Mesothelial cell of epicardium (in vitro differentiated cells): ENCODE measurements around the gene CLPTM1L. TPM values are rescaled to one million over a fixed set of nuclear protein-coding genes. Genes with fewer than 3 reads are reported as not detected.
A peak's percentile ranks its signal among the peaks of the same experiment; 100 is the strongest.

Experiments
- DNase-seq, 2 experiments: peaks; one replicate each; pipeline ENCODE4 v3.0.0; 2021; ENCODE audit warnings: low spot score in 2 of 2; ENCODE audit not compliant: unreplicated experiment in 2 of 2
- H3K27ac Mint-ChIP-seq: 2 replicates; pipeline ENCODE4 v1.8.0; 2021; ENCODE audit warnings: mixed read lengths
- H3K27me3 Mint-ChIP-seq: 2 replicates; pipeline ENCODE4 v1.8.0; 2021; ENCODE audit warnings: low read depth, mixed read lengths
- H3K36me3 Mint-ChIP-seq: 2 replicates; pipeline ENCODE4 v1.8.0; 2021; ENCODE audit warnings: mixed read lengths
- H3K4me1 Mint-ChIP-seq: 2 replicates; pipeline ENCODE4 v1.8.0; 2021; ENCODE audit warnings: mixed read lengths
- H3K4me3 Mint-ChIP-seq: 2 replicates; pipeline ENCODE4 v1.8.0; 2021; ENCODE audit warnings: mild to moderate bottlenecking, moderate library complexity, mixed read lengths
- H3K9me3 Mint-ChIP-seq: 2 replicates; pipeline ENCODE4 v1.8.0; 2021; ENCODE audit warnings: mixed read lengths
- total RNA-seq: library from RNA; stranded (reverse); gene quantifications from 3 replicates; pipeline ENCODE4 v1.2.1, GENCODE V29; 2021
- TF ChIP-seq, protein P1 (sequence below): fragments of 200-600 bp; sonication (generic); IDR thresholded peaks from one replicate; pipeline ENCODE4 v1.5.0; 2021; ENCODE audit warnings: antibody characterized with exemption; ENCODE audit not compliant: unreplicated experiment

The CLPTM1L gene
- total RNA-seq, 1 donor from 2014 or later: 83.7 TPM

DNA sequence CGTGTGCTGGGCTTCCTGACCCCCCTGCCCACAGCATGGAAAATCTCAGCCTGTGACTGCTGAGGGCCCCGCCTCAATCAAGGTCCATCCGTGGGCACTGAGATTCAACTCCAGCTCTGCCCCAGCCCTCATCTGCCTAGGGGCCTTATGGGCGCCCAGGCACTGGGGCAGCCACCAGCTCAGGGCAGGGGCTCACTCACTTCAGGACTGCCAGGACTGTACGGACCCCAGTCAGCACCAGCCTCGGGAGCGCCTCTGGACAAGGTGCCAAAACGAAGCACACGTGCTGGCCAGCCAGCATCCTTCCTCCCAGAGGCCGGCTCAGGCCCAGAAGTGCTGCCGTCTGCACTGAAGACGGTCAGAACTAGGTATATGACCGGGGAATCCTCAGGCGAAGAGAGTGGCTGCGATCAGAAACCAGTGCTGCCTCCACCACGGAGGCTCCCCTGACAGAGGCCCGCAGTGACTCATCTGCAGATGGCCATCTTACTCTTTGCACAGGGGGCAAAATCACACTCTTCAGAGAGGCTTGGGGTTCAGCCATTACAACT lies 19.6 kb downstream of the CLPTM1L start:
- Mint-ChIP-seq H3K36me3 (peaks cover 55% of the 10 kb centered on the region), H3K27ac (no peak overlapping the region), H3K4me3 (no peak overlapping the region), H3K9me3 (peaks cover 23% of the 10 kb centered on the region), H3K4me1 (no peaks in the 10 kb centered on the region), H3K27me3 (no peaks in the 10 kb centered on the region)
- DNase-seq: peak in 1 of 2 experiments; percentile 26
- TF ChIP-seq, protein P1, sequence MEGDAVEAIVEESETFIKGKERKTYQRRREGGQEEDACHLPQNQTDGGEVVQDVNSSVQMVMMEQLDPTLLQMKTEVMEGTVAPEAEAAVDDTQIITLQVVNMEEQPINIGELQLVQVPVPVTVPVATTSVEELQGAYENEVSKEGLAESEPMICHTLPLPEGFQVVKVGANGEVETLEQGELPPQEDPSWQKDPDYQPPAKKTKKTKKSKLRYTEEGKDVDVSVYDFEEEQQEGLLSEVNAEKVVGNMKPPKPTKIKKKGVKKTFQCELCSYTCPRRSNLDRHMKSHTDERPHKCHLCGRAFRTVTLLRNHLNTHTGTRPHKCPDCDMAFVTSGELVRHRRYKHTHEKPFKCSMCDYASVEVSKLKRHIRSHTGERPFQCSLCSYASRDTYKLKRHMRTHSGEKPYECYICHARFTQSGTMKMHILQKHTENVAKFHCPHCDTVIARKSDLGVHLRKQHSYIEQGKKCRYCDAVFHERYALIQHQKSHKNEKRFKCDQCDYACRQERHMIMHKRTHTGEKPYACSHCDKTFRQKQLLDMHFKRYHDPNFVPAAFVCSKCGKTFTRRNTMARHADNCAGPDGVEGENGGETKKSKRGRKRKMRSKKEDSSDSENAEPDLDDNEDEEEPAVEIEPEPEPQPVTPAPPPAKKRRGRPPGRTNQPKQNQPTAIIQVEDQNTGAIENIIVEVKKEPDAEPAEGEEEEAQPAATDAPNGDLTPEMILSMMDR: no peak

DNA sequence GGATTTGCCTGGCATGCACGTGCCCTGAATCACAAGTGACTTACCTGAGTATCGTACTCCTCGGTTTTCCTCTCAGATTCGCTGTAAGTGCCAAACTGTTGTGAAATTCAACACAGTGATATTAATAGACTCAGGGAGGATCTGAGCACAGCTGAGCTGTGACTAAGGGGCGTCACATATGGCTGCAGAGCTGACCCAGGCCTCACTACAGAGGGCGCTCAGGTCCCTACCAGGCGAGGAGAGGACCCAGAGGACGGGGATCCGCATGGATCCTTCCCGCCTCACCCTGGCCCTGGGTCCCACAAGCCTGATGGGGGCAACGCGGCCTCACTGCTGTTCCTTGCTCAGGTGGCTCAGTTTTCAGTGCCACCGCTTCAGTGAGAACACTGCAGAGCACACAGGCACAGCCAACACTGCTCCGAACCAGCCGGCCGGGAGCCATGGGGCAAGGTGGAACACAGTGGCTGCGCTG lies 20.1 kb downstream of the CLPTM1L start:
- Mint-ChIP-seq H3K9me3 (peaks cover 23% of the 10 kb centered on the region), H3K27ac (no peak overlapping the region)

DNA sequence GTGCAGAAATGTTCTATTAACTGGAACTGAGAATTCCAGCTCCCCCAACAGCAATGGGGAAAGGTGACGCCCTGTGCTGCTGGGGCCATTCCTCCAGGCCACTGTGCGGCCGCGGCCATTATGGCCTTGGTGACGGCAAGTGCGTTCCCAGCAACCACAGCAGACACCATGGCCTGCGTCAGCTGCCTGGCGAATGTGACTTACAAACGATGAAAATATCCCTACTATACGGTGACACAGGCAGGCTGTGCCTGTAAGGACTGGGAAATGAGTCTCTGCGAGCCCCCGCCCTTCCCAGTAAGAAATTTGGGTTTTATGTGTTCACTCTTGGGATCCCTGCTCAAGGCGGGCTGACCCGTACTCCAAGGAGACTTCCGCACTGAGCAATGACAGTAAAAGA lies 20.6 kb downstream of the CLPTM1L start:
- Mint-ChIP-seq H3K27me3 (no peaks in the 10 kb centered on the region), H3K4me1 (no peaks in the 10 kb centered on the region), H3K36me3 (peaks cover 54% of the 10 kb centered on the region), H3K4me3 (no peak overlapping the region), H3K9me3 (peaks cover 23% of the 10 kb centered on the region), H3K27ac (no peak overlapping the region)
- DNase-seq: no peak
- TF ChIP-seq, protein P1: no peak

More for the DNA sequence above, 20.1 kb downstream of the CLPTM1L start:
- no peaks in the 10 kb centered on the region for H3K27me3 Mint-ChIP-seq
- H3K4me3 Mint-ChIP-seq: no peak overlapping the region
- H3K36me3 Mint-ChIP-seq: peaks cover 54% of the 10 kb centered on the region
- TF ChIP-seq, protein P1: no peak
- H3K4me1 Mint-ChIP-seq: no peaks in the 10 kb centered on the region
- DNase-seq: no peak

DNA sequence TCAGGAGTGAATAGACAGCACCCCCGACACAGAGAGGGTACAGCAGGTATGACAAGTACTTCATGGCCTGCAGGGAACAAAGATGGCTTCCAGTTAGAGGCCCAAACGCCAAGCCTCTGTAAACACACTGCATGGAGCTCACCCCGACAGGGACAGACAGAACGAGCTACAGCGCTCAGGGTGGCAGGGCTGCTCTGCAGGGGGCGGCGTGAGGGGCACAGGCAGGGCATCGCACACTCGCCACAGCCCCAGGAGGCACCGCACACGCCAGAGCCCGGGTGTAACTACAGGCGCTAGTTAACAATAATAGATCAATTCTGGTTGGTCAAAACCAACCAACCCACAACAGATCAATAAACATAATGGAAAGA lies 21.1 kb downstream of the CLPTM1L start:
- no peak for DNase-seq
- TF ChIP-seq, protein P1: no peak
- no peaks in the 10 kb centered on the region for H3K4me1 Mint-ChIP-seq
- peaks cover 21% of the 10 kb centered on the region for H3K9me3 Mint-ChIP-seq
- H3K27me3 Mint-ChIP-seq: no peaks in the 10 kb centered on the region
- H3K4me3 Mint-ChIP-seq: no peak overlapping the region
- no peak overlapping the region for H3K27ac Mint-ChIP-seq
- H3K36me3 Mint-ChIP-seq: peaks cover 51% of the 10 kb centered on the region

DNA sequence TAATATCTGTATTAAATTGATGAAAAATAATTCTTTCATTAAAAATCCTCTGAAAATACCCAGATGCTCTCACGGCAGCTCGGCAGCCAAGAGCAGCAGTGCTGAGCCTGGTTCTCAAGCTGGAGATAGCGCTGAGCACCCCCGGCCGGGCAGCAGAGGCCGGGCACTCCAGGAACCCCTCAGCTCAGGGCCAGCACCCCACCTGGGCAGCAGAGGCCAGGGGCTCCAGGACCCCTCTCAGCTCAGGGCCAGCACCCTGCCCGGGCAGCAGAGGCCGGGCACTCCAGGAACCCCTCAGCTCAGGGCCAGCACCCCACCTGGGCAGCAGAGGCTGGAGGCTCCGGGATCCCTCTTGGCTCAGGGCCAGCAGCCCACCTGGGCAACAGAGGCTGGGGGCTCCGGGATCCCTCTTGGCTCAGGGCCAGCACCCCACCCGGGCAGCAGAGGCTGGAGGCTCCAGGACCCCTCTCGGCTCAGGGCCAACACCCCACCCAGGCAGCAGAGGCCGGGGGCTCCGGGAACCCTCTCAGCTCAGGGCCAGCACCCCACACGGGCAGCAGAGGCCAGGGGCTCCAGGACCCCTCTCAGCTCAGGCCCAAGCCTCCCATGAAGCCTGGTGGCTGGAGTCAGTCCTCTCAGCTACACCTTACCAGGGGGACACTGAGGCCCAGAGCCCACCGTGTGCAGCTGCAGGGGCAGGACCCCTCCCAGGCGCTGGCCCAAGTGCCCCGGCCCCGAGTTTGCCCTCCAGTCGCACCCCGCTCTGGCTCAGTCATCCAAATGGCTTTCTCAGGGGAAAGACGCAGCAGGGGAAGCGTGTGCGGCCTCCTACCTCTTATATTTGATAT lies 21.7 kb downstream of the CLPTM1L start:
- no peaks in the 10 kb centered on the region for H3K27me3 Mint-ChIP-seq
- no peak for DNase-seq
- TF ChIP-seq, protein P1: no peak
- no peak overlapping the region for H3K27ac Mint-ChIP-seq
- no peaks in the 10 kb centered on the region for H3K4me1 Mint-ChIP-seq
- no peak overlapping the region for H3K4me3 Mint-ChIP-seq
- peaks cover 15% of the 10 kb centered on the region for H3K9me3 Mint-ChIP-seq
- H3K36me3 Mint-ChIP-seq: peaks cover 49% of the 10 kb centered on the region
